Endothelial cell of umbilical vein (primary cell): ENCODE measurements around the gene TENT4B. TPM values are rescaled to one million over a fixed set of nuclear protein-coding genes. Genes with fewer than 3 reads are reported as not detected.

ENCODE experiments used
- BruUV-seq: library from RNA; stranded (reverse); fragments of 400-500 nt; replicated peaks from 2 replicates; lab custom pipeline; 2021; lab: Mats Ljungman, UMichigan
- CTCF ChIA-PET: fragments of 300-600, 350-600 bp; sonication (Branson Sonifier 250); formaldehyde crosslinking; loops from one replicate; lab custom pipeline; 2021; ENCODE audit warnings: antibody characterized with exemption, inconsistent platforms; lab: Charles Lee
- POLR2A ChIA-PET: fragments of 300-600, 350-600 bp; sonication (Branson Sonifier 250); formaldehyde crosslinking; loops from one replicate; lab custom pipeline; 2021; ENCODE audit warnings: antibody characterized with exemption, inconsistent platforms; lab: Charles Lee
- DNase-seq: peaks from one replicate; pipeline ENCODE4 v3.0.0-alpha.2; 2011; ENCODE audit warnings: low read depth, low spot score
- FAIRE-seq: peaks from 2 replicates; lab custom pipeline; 2011; peaks lifted over from hg19 to GRCh38; lab: Jason Lieb, UNC
- H2AFZ ChIP-seq: 2 replicates; pipeline ENCODE4 v1.6.0; 2012; ENCODE audit warnings: low read depth, low read length, control low read depth, inconsistent platforms
- H3K27ac ChIP-seq: 2 replicates; pipeline ENCODE4 v1.5.1; 2011; ENCODE audit warnings: low read depth, mild to moderate bottlenecking, control low read depth, low read length, moderate library complexity; ENCODE audit not compliant: insufficient read depth
- H3K27me3 ChIP-seq, 2 experiments: 2 replicates each; pipeline versions ENCODE4 v1.6.0 to v1.6.1; 2011; ENCODE audit warnings: low read length in 2 of 2, mixed read lengths in 1 of 2; ENCODE audit not compliant: control insufficient read depth in 2 of 2, insufficient read depth in 2 of 2
- H3K36me3 ChIP-seq, 2 experiments: 2 replicates in 1 of 2; 3 replicates in 1 of 2; pipeline ENCODE4 v1.5.1; 2011; ENCODE audit warnings: low read length in 2 of 2, mild to moderate bottlenecking in 1 of 2, moderate library complexity in 1 of 2; ENCODE audit not compliant: control insufficient read depth in 2 of 2, insufficient read depth in 2 of 2; ENCODE audit errors: extremely low read depth in 1 of 2
- H3K4me1 ChIP-seq: 3 replicates; pipeline ENCODE4 v1.5.1; 2011; ENCODE audit warnings: mild to moderate bottlenecking, low read length; ENCODE audit not compliant: control insufficient read depth, insufficient read depth; ENCODE audit errors: extremely low read depth
- H3K4me2 ChIP-seq: 2 replicates; pipeline ENCODE4 v1.6.1; 2011; ENCODE audit warnings: low read length, control low read depth, mixed read lengths; ENCODE audit not compliant: insufficient read depth
- H3K4me3 ChIP-seq, 3 experiments: fragments of 200-600 bp in 1 of 3; sonication (generic), shearing (Covaris generic) in 1 of 3; replicated peaks in 1 of 3; 2 replicates each; pipeline ENCODE4 v1.5.1; 2011 to 2016; ENCODE audit warnings: control low read depth in 3 of 3, low read length in 3 of 3, mild to moderate bottlenecking in 2 of 3, inconsistent platforms in 1 of 3, low read depth in 1 of 3, moderate library complexity in 1 of 3; ENCODE audit not compliant: insufficient read depth in 1 of 3
- H3K79me2 ChIP-seq: 2 replicates; pipeline ENCODE4 v1.6.0; 2012; ENCODE audit warnings: low read length, inconsistent platforms; ENCODE audit not compliant: control insufficient read depth, insufficient read depth
- H3K9ac ChIP-seq: replicated peaks from 2 replicates; pipeline ENCODE3; 2011; ENCODE audit warnings: low read length, control low read depth; ENCODE audit not compliant: insufficient read depth; ENCODE audit errors: extremely low read depth
- H3K9me1 ChIP-seq: replicated peaks from 3 replicates; pipeline ENCODE4 v1.6.0; 2011; ENCODE audit warnings: mild to moderate bottlenecking, low read length; ENCODE audit not compliant: control insufficient read depth, insufficient read depth; ENCODE audit errors: extremely low read depth
- H3K9me3 ChIP-seq: replicated peaks from 2 replicates; pipeline ENCODE4 v1.5.1; 2012; ENCODE audit warnings: low read length, inconsistent platforms; ENCODE audit not compliant: control insufficient read depth, insufficient read depth
- H4K20me1 ChIP-seq: replicated peaks from 2 replicates; pipeline ENCODE3; 2011; ENCODE audit warnings: mild to moderate bottlenecking, low read length; ENCODE audit not compliant: control insufficient read depth, insufficient read depth; ENCODE audit errors: extremely low read depth
- CTCF ChIP-seq, 2 donors: IDR thresholded peaks; 1 replicate in 1 of 2; 2 replicates in 1 of 2; pipeline ENCODE4 v1.5.1; 2011; ENCODE audit warnings: low read length in 2 of 2, mild to moderate bottlenecking in 2 of 2, moderate library complexity in 2 of 2, control low read depth in 1 of 2, inconsistent platforms in 1 of 2, low read depth in 1 of 2; ENCODE audit not compliant: insufficient read depth in 1 of 2; ENCODE audit errors: extremely low read depth in 1 of 2
- EZH2 ChIP-seq: IDR thresholded peaks from 2 replicates; pipeline ENCODE4 v1.6.1; 2012; ENCODE audit warnings: borderline replicate concordance, low read depth, mild to moderate bottlenecking, moderate library complexity, low read length, inconsistent platforms; ENCODE audit not compliant: severe bottlenecking
- FOS ChIP-seq: IDR thresholded peaks from 2 replicates; pipeline ENCODE4 v1.6.1; 2011; ENCODE audit warnings: mild to moderate bottlenecking, low read length, moderate library complexity, borderline replicate concordance; ENCODE audit not compliant: insufficient read depth
- JUN ChIP-seq: IDR thresholded peaks from 2 replicates; pipeline ENCODE4 v1.6.1; 2011; ENCODE audit warnings: borderline replicate concordance, low read depth; ENCODE audit not compliant: insufficient read length, insufficient read depth
- MAX ChIP-seq: IDR thresholded peaks from 2 replicates; pipeline ENCODE4 v1.6.1; 2011; ENCODE audit not compliant: insufficient read depth, insufficient read length
- MYC ChIP-seq: IDR thresholded peaks from one replicate; pipeline ENCODE4 v1.6.1; 2011; ENCODE audit warnings: mild to moderate bottlenecking, low read depth, low read length
- dilution Hi-C: fragments of 300-500 bp; cut with MboI; formaldehyde crosslinking; loops from one replicate; pipeline ENCODE4 v1.15.0; 2019; ENCODE audit warnings: low sequenced_read_pairs; ENCODE audit not compliant: extremely low pct_ligation_motif_present
- intact Hi-C: fragments of 100-400 bp; cut with micrococcal nuclease; formaldehyde crosslinking; loops from one replicate; pipeline ENCODE4 v1.10.0; 2022
- polyA plus RNA-seq, 4 experiments: library from polyadenylated mRNA; depleted of rRNA in 3 of 4; stranded (reverse) in 3 of 4; unstranded in 1 of 4; fragments of >200 nt; gene quantifications; 2 replicates each; pipeline versions ENCODE4 v1.2.1 to v1.2.3, GENCODE V29; 2011 to 2012; ENCODE audit warnings: missing spikeins in 1 of 4
- total RNA-seq: library from RNA; stranded (reverse); gene quantifications from 2 replicates; pipeline ENCODE4 v1.2.3, GENCODE V29; 2021

TENT4B gene
- total and polyA plus RNA-seq, 2 donors (not counting 3 experiments of a cell fraction or from before 2014, with no cell fraction given) = 4.2 to 13.1 TPM

GRCh38 chr16:50195276-50195675 is 42.2 kb downstream of the TENT4B start:
- Histone ChIP-seq H3K4me1 (peaks cover 12% of the 10 kb centered on the region), H3K36me3 (no peaks in the 10 kb centered on the region), H3K27me3 (no peaks in the 10 kb centered on the region), H4K20me1 (no peaks in the 10 kb centered on the region), H3K27ac (peak overlapping the region; percentile 63), H3K9me1 (no peaks in the 10 kb centered on the region), H3K9me3 (no peaks in the 10 kb centered on the region), H3K79me2 (peaks cover 53% of the 10 kb centered on the region), H3K4me2 (peak overlapping the region; percentile 95), H2AFZ (peak overlapping the region; percentile 34), H3K4me3 (peak overlapping the region in 2 of 3 experiments; percentile 18 to 50), H3K9ac (peak overlapping the region; percentile 61)
- intact Hi-C loops = no loop called here
- ChIA-PET CTCF (interaction anchor here (0.7 to 5.0 kb wide), 7 partner anchors 8 to 170 kb away, joined by 3 to 45 read pairs (median 4); partner anchors contain the start of gene CNEP1R1), POLR2A (no interaction called here)
- BruUV-seq = no TSS peak
- TF ChIP-seq EZH2 (no peak), CTCF (IDR thresholded peaks at IDR 0.05; ENCODE audit: extremely low read depth in 1 of 2, insufficient read depth in 1 of 2, low read depth in 1 of 2, low read length in 2 of 2) (no peak), MYC (no peak), FOS (no peak)
- dilution Hi-C loops = no loop called here
- peak; percentile 56 for DNase-seq
- peak; percentile 77 for FAIRE-seq

- intact Hi-C loops (no loop called here), dilution Hi-C loops (no loop called here)
- Histone ChIP-seq H3K36me3 (no peaks in the 10 kb centered on the region), H3K27me3 (no peaks in the 10 kb centered on the region), H3K79me2 (peaks cover 58% of the 10 kb centered on the region), H4K20me1 (no peaks in the 10 kb centered on the region), H3K9me3 (no peaks in the 10 kb centered on the region), H3K9ac (peak overlapping the region; percentile 61), H3K27ac (peak overlapping the region; percentile 63), H3K9me1 (no peaks in the 10 kb centered on the region), H3K4me1 (peaks cover 12% of the 10 kb centered on the region), H2AFZ (no peak overlapping the region), H3K4me2 (peak overlapping the region; percentile 95), H3K4me3 (peak overlapping the region in 1 of 3 experiments; percentile 50)
- DNase-seq (no peak), FAIRE-seq (no peak)
- ChIA-PET POLR2A (no interaction called here), CTCF (interaction anchor here (0.9 to 5.0 kb wide), 7 partner anchors 8 to 171 kb away, joined by 3 to 45 read pairs (median 4); partner anchors contain the start of gene CNEP1R1)
- no peak for TF ChIP-seq CTCF (IDR thresholded peaks at IDR 0.05; ENCODE audit: extremely low read depth in 1 of 2, insufficient read depth in 1 of 2, low read depth in 1 of 2, low read length in 2 of 2)
- no peak for TF ChIP-seq JUN
- no peak for TF ChIP-seq MYC
- no peak for TF ChIP-seq FOS
- no peak for TF ChIP-seq MAX
- no TSS peak for BruUV-seq
Measured at GRCh38 chr16:50195756-50196155, 42.6 kb downstream of the TENT4B start.
